Stomach smooth muscle (tissue), 2 donors: ENCODE results near the gene PHYHIPL.
A peak's percentile ranks its signal among the peaks of the same experiment; 100 is the strongest.

Experiments
- H3K27ac ChIP-seq: one replicate; pipeline ENCODE4 v1.7.0; 2013; ENCODE audit warnings: mild to moderate bottlenecking, low read length, inconsistent platforms
- H3K27me3 ChIP-seq, 2 donors: one replicate each; pipeline ENCODE4 v1.7.0; 2013; ENCODE audit warnings: low read length in 2 of 2; ENCODE audit not compliant: insufficient read depth in 2 of 2, control insufficient read depth in 1 of 2
- H3K36me3 ChIP-seq, 2 donors: one replicate each; pipeline ENCODE4 v1.7.0; 2013; ENCODE audit warnings: low read length in 2 of 2; ENCODE audit not compliant: control insufficient read depth in 2 of 2, insufficient read depth in 2 of 2
- H3K4me1 ChIP-seq: one replicate; pipeline ENCODE4 v1.7.0; 2013; ENCODE audit warnings: low read length; ENCODE audit not compliant: control insufficient read depth, insufficient read depth
- H3K4me3 ChIP-seq, 2 donors: one replicate each; pipeline ENCODE4 v1.7.0; 2013; ENCODE audit warnings: low read length in 2 of 2
- H3K9ac ChIP-seq, 2 donors: one replicate each; pipeline ENCODE4 v1.7.0; 2013; ENCODE audit warnings: low read length in 2 of 2, mild to moderate bottlenecking in 1 of 2
- H3K9me3 ChIP-seq, 2 donors: one replicate each; pipeline ENCODE4 v1.7.0; 2013; ENCODE audit warnings: low read length in 2 of 2; ENCODE audit not compliant: control insufficient read depth in 2 of 2
- donor health status: healthy.
- donor health status: Pancreatic carcinoma.

The PHYHIPL gene

GRCh38 chr10:59176241-59177030 is at the start of gene PHYHIPL:
PHYHIPL (plus strand) TSS chr10:59176643; CDS start chr10:59176854, 211 bp downstream.
- peaks cover 7% of the 10 kb centered on the region for H3K4me1 ChIP-seq

GRCh38 chr10:59126991-59127390 is 49.5 kb upstream of the PHYHIPL start:
- no peak overlapping the region for H3K9ac ChIP-seq
- no peaks in the 10 kb centered on the region for H3K36me3 ChIP-seq
- H3K4me3 ChIP-seq = no peak overlapping the region
- no peaks in the 10 kb centered on the region for H3K9me3 ChIP-seq
- no peaks in the 10 kb centered on the region for H3K4me1 ChIP-seq
- H3K27ac ChIP-seq = no peak overlapping the region
- H3K27me3 ChIP-seq = no peaks in the 10 kb centered on the region

More at GRCh38 chr10:59176241-59177030, at the start of gene PHYHIPL:
- Histone ChIP-seq H3K9ac (no peak within 1 kb of the TSS), H3K4me3 (peak within 1 kb of the TSS; percentile 55 to 66), H3K27ac (no peak within 1 kb of the TSS), H3K36me3 (no peaks in the 10 kb centered on the region), H3K27me3 (peaks cover 8 to 31% of the 10 kb centered on the region in 2 donors), H3K9me3 (no peaks in the 10 kb centered on the region)

GRCh38 chr10:59127991-59128390 is 48.5 kb upstream of the PHYHIPL start:
- H3K27me3 ChIP-seq = no peaks in the 10 kb centered on the region
- no peak overlapping the region for H3K4me3 ChIP-seq
- no peaks in the 10 kb centered on the region for H3K36me3 ChIP-seq
- H3K9ac ChIP-seq = no peak overlapping the region
- no peak overlapping the region for H3K27ac ChIP-seq
- no peaks in the 10 kb centered on the region for H3K9me3 ChIP-seq
- no peaks in the 10 kb centered on the region for H3K4me1 ChIP-seq

- Histone ChIP-seq H3K36me3 (no peaks in the 10 kb centered on the region), H3K9me3 (no peaks in the 10 kb centered on the region), H3K27ac (no peak overlapping the region), H3K9ac (no peak overlapping the region), H3K27me3 (no peaks in the 10 kb centered on the region), H3K4me3 (no peak overlapping the region), H3K4me1 (no peaks in the 10 kb centered on the region)
Observed at GRCh38 chr10:59129867-59130266, 46.6 kb upstream of the PHYHIPL start.

GRCh38 chr10:59131666-59132065 is 44.8 kb upstream of the PHYHIPL start:
- H3K27me3 ChIP-seq = no peaks in the 10 kb centered on the region
- H3K9me3 ChIP-seq = no peaks in the 10 kb centered on the region
- H3K36me3 ChIP-seq = no peaks in the 10 kb centered on the region
- no peaks in the 10 kb centered on the region for H3K4me1 ChIP-seq
- H3K27ac ChIP-seq = no peak overlapping the region
- H3K4me3 ChIP-seq = no peak overlapping the region
- H3K9ac ChIP-seq = no peak overlapping the region

GRCh38 chr10:59133841-59134593 is 42.4 kb upstream of the PHYHIPL start:
- Histone ChIP-seq H3K4me1 (no peaks in the 10 kb centered on the region), H3K36me3 (no peaks in the 10 kb centered on the region), H3K4me3 (no peak overlapping the region), H3K27ac (no peak overlapping the region), H3K9ac (no peak overlapping the region), H3K9me3 (no peaks in the 10 kb centered on the region), H3K27me3 (no peaks in the 10 kb centered on the region)

- Histone ChIP-seq H3K4me1 (no peaks in the 10 kb centered on the region), H3K27me3 (no peaks in the 10 kb centered on the region), H3K9me3 (no peaks in the 10 kb centered on the region), H3K36me3 (no peaks in the 10 kb centered on the region), H3K27ac (no peak overlapping the region), H3K4me3 (no peak overlapping the region), H3K9ac (no peak overlapping the region)
Observed at GRCh38 chr10:59134785-59135184, 41.7 kb upstream of the PHYHIPL start.

- Histone ChIP-seq H3K4me3 (no peak overlapping the region), H3K4me1 (no peaks in the 10 kb centered on the region), H3K27me3 (no peaks in the 10 kb centered on the region), H3K9me3 (no peaks in the 10 kb centered on the region), H3K27ac (no peak overlapping the region), H3K36me3 (no peaks in the 10 kb centered on the region), H3K9ac (no peak overlapping the region)
Observed at GRCh38 chr10:59135275-59135674, 41.2 kb upstream of the PHYHIPL start.

GRCh38 chr10:59138052-59138451 is 38.4 kb upstream of the PHYHIPL start:
- H3K9ac ChIP-seq = no peak overlapping the region
- H3K36me3 ChIP-seq = no peaks in the 10 kb centered on the region
- no peaks in the 10 kb centered on the region for H3K27me3 ChIP-seq
- H3K27ac ChIP-seq = no peak overlapping the region
- H3K4me1 ChIP-seq = no peaks in the 10 kb centered on the region
- no peaks in the 10 kb centered on the region for H3K9me3 ChIP-seq
- no peak overlapping the region for H3K4me3 ChIP-seq

- no peak overlapping the region for H3K27ac ChIP-seq
- no peak overlapping the region for H3K9ac ChIP-seq
- H3K9me3 ChIP-seq = no peaks in the 10 kb centered on the region
- no peaks in the 10 kb centered on the region for H3K4me1 ChIP-seq
- H3K36me3 ChIP-seq = no peaks in the 10 kb centered on the region
- no peak overlapping the region for H3K4me3 ChIP-seq
- no peaks in the 10 kb centered on the region for H3K27me3 ChIP-seq
Observed at GRCh38 chr10:59143544-59143943, 32.9 kb upstream of the PHYHIPL start.

GRCh38 chr10:59148701-59149100 is 27.7 kb upstream of the PHYHIPL start:
- H3K9me3 ChIP-seq = no peaks in the 10 kb centered on the region
- no peak overlapping the region for H3K4me3 ChIP-seq
- H3K4me1 ChIP-seq = no peaks in the 10 kb centered on the region
- no peaks in the 10 kb centered on the region for H3K36me3 ChIP-seq
- H3K27me3 ChIP-seq = no peaks in the 10 kb centered on the region
- no peak overlapping the region for H3K27ac ChIP-seq
- no peak overlapping the region for H3K9ac ChIP-seq
